Choroid plexus epithelial cell (primary cell): Measurements from ENCODE around the gene TM9SF2.

Experiments
- DNase-seq: peaks from one replicate; pipeline ENCODE4 v3.0.0-alpha.2; 2010; ENCODE audit warnings: low read depth
- H3K4me3 ChIP-seq: 2 replicates; pipeline ENCODE4 v1.5.1; 2011; ENCODE audit warnings: low read depth, mild to moderate bottlenecking, control low read depth, low read length, moderate library complexity
- TF ChIP-seq, protein P1 (sequence below): conservative IDR thresholded peaks from 2 replicates; pipeline ENCODE4 v1.5.1; 2011; ENCODE audit warnings: low read depth, mild to moderate bottlenecking, control low read depth, inconsistent platforms, low read length, moderate library complexity

Gene TM9SF2

DNA sequence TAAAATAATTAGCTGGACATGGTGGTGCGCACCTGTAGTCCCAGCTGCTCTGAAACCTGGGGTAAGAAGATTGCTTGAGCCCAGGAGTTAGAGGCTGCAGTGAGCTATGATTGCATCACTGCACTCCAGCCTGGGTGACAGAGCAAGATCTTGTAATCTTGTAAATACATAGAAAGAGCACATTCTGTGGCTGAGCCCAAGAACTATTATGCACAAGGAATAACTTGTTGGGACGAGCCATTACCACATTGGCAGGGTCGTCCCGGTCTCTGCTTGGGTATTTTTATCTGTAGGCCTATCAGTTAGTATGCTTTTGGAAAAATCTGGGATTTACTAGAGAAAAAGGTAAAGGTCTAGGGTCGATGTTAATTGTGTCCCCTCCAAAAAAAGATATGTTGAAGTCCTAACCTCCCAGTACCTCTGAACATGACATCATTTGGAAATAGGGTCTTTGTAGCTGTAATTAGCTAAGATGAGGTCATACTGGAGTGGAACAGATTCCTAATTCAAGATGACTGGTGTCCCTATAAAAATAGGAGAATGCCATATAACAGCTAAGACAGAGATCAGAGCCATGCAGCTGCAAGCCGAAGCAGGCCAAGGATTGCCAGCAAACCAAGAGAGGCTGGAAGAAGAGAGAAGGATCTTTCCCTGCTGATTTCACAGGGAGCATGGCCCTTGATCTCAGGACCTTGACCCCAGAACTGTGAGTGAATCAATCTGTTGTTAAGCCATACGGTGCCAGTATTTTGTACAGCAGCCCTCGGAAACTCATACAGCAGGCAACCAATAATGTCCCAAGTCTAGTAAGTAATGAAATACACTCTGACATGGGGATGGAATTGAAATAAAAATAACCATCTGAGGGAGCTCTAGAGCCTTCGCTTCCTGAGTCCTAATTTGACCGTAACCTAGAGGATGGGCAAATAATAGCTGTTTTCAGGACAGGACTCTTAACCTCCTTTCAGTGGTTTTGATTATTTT lies 77.0 kb downstream of the TM9SF2 start:
- DNase-seq, result peak; percentile 63
- H3K4me3 ChIP-seq, result no peak overlapping the region
- TF ChIP-seq, protein P1, sequence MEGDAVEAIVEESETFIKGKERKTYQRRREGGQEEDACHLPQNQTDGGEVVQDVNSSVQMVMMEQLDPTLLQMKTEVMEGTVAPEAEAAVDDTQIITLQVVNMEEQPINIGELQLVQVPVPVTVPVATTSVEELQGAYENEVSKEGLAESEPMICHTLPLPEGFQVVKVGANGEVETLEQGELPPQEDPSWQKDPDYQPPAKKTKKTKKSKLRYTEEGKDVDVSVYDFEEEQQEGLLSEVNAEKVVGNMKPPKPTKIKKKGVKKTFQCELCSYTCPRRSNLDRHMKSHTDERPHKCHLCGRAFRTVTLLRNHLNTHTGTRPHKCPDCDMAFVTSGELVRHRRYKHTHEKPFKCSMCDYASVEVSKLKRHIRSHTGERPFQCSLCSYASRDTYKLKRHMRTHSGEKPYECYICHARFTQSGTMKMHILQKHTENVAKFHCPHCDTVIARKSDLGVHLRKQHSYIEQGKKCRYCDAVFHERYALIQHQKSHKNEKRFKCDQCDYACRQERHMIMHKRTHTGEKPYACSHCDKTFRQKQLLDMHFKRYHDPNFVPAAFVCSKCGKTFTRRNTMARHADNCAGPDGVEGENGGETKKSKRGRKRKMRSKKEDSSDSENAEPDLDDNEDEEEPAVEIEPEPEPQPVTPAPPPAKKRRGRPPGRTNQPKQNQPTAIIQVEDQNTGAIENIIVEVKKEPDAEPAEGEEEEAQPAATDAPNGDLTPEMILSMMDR, result peak; percentile 58

DNA sequence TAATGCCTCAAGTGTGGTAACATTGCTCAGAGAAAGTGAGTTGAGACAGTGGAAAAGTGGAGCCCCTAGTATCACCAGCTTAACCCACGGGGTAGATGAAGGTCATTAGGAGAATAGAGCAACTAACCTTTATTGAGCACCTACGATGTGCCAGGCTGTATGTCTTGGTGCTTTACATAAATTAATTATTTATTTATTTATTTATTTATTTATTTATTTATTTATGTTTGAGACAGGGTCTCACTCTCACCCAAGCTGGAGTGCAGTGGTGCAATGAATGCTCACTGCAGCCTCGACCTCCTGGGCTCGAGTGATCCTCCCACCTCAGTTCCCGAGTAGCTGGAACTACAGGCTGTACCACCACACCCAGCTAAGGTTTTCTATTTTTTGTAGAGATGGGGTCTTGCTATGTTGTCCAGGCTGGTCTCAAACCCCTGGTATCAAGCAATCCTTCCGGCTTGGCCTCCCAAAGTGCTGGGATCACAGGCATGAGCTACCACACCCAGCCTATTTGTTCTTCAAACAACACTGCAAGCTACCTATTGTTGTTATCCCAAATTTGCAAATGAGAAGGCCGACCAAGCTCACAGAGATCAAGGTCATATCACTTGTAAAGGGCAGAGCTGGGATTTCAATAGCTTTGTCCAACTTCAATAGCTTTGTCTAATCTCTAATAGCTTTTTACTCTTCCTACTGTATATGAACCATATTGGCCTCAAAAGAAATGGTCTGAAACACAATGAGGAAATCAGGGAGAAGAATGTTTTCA lies 79.4 kb downstream of the TM9SF2 start:
- TF ChIP-seq, protein P1, result no peak
- no peak for DNase-seq

DNA sequence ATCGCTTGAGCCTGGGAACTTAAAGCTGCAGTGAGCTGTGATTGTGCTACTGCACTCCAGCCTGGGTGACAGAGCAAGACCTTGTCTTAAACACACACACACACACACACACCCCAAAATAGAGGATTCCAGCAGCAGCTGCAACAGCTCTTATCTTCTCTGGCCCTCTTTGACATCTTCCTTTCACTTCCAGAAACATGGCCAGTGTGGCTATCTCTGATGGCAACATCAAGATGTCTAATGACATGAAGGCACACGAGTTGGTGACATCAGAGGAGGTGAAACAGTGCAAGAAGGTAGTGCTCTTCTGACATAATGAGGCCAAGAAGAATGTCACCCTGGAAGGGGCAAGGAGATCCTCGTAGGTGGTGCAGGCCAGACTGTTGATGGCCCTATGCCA lies 81.2 kb downstream of the TM9SF2 start:
- no peak for DNase-seq
- no peak overlapping the region for H3K4me3 ChIP-seq
- TF ChIP-seq, protein P1, result no peak

More for the DNA sequence above, 79.4 kb downstream of the TM9SF2 start:
- H3K4me3 ChIP-seq, result no peak overlapping the region

DNA sequence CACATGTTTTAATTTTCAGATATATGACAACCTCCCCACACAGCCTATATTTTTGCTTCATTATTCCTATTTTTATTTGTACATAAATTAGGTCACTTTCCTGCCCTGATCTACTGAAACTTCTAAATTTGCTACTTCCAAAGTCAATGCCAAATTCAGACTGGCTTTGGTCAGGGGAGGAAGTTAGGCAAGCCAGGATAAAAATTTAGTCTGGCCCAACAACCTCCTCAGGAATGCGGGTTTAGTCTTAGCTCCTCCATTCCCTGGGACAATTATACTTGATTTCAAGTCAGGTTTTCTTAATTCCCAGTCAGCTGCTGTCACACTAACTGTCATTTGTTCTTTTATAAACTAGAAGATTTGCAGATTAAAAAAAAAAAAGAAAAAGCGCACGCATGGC lies 84.3 kb downstream of the TM9SF2 start:
- H3K4me3 ChIP-seq, result no peak overlapping the region
- peak; percentile 26 for DNase-seq
- TF ChIP-seq, protein P1, result no peak

DNA sequence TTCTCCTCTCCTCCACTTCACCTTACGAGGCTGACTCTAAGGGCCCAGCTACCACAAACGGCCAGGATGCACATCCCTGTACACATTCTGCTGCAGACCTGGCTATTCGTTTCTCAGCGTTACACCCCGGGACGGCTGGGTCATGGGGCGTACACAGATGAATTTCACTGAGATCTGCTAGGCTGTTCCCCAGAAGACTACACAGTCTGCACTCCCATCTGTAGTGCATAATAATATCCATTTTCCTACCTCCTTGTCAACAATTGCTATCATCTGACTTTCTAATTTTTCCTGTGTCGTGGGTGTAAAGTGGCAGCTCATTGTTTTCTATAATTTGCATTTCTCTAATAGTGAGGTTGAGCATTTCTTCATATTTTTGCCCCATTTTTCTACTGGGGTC lies 85.7 kb downstream of the TM9SF2 start:
- TF ChIP-seq, protein P1, result no peak
- H3K4me3 ChIP-seq, result no peak overlapping the region
- DNase-seq, result no peak

DNA sequence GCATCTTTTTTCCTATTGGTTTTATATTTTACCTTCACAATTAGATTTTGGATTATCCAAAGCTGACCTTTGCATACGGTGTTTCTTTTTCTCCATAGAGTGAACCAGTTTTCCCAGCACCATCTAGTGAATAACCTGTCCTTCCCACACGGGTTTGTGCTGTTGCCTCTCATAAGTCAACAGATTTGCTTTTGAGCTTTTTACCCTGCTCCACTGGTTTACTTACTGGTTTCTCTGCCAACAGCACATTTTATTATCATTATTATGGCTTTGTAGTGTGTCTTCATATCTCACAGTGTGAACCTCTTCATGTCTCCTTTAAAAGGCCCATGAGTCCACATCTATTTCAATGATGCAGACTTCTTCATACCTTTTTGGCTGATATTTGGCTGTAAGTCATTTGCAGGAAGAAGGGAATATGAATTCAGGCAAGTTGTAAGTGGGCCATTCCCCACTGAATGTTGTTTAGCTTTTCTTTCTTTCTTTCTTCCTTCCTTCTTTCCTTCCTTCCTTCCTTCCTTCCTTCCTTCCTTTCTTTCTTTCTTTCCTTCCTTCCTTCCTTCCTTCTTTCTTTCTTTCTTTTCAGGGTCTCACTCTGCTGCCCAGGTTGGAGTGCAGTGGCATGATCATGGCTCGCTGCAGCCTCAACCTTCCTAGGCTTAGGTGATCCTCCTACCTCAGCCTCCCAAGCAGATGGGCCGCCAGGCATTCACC lies 86.8 kb downstream of the TM9SF2 start:
- H3K4me3 ChIP-seq, result no peak overlapping the region
- no peak for DNase-seq
- TF ChIP-seq, protein P1, result no peak
